HCT116 (cell line): ENCODE results near the gene CCDC183. TPM values are rescaled to one million over a fixed set of nuclear protein-coding genes. Genes with fewer than 3 reads are reported as not detected.

ENCODE experiments used
- ATAC-seq: fragments of 200-7000 bp; cut with Tn5 transposase; 2 replicates; pipeline ENCODE4 v1.9.1; 2020; ENCODE audit warnings: mild to moderate bottlenecking, moderate library complexity
- BruUV-seq: library from RNA; stranded (reverse); fragments of 400-500 nt; replicated peaks from 2 replicates; lab custom pipeline; 2021; lab: Mats Ljungman, UMichigan
- CTCF ChIA-PET: fragments of 300-600 bp; sonication (Branson Sonifier 250); formaldehyde crosslinking; loops from one replicate; lab custom pipeline; 2021; ENCODE audit warnings: antibody characterized with exemption; lab: Charles Lee
- POLR2A ChIA-PET: fragments of 300-600, 350-600 bp; sonication (Branson Sonifier 250); formaldehyde crosslinking; loops from one replicate; lab custom pipeline; 2021; ENCODE audit warnings: antibody characterized with exemption; lab: Charles Lee
- RAD21 ChIA-PET, 2 experiments: fragments of 300-600 bp; sonication (Branson Sonifier 250); formaldehyde crosslinking; loops; one replicate each; lab custom pipeline; 2023; ENCODE audit warnings: low total read pairs in 2 of 2; ENCODE audit not compliant: uncharacterized antibody in 2 of 2, unreplicated experiment in 2 of 2, low non-redundant PET in 1 of 2; lab: Charles Lee
- DNase-seq: peaks from one replicate; pipeline ENCODE4 v3.0.0-alpha.2; 2010; ENCODE audit warnings: low read depth, low spot score
- H2AFZ ChIP-seq: fragments of 200-600 bp; shearing (Covaris generic), sonication (generic); 2 replicates; pipeline ENCODE4 v1.6.1; 2017; ENCODE audit warnings: low read depth, mixed run types, mixed read lengths, antibody characterized with exemption, low read length; ENCODE audit not compliant: poor library complexity, severe bottlenecking
- H3K27ac ChIP-seq: 2 replicates; pipeline ENCODE4 v1.5.1; 2012; ENCODE audit warnings: low read depth, low read length
- H3K27me3 ChIP-seq: fragments of 200-600 bp; sonication (generic); 2 replicates; pipeline ENCODE4 v1.6.1; 2016; ENCODE audit warnings: mixed run types, low read length, mixed read lengths; ENCODE audit not compliant: insufficient read depth
- H3K36me3 ChIP-seq, 2 experiments: fragments of 200-500 bp in 1 of 2; fragments of 200-600 bp in 1 of 2; sonication (Bioruptor generic) in 1 of 2; sonication (generic) in 1 of 2; 2 replicates each; pipeline versions ENCODE4 v1.5.1 to v1.6.1; 2014 to 2016; ENCODE audit warnings: low read length in 2 of 2, inconsistent platforms in 1 of 2, mixed read lengths in 1 of 2, mixed run types in 1 of 2; ENCODE audit not compliant: insufficient read depth in 2 of 2, control insufficient read depth in 1 of 2
- H3K4me1 ChIP-seq, 2 experiments: fragments of 200-600 bp in 1 of 2; sonication (generic) in 1 of 2; 2 replicates each; pipeline versions ENCODE4 v1.5.1 to v1.6.1; 2012 to 2017; ENCODE audit warnings: low read length in 2 of 2, inconsistent platforms in 1 of 2, mild to moderate bottlenecking in 1 of 2, mixed read lengths in 1 of 2, mixed run types in 1 of 2, moderate library complexity in 1 of 2; ENCODE audit not compliant: insufficient read depth in 2 of 2, control insufficient read depth in 1 of 2
- H3K4me2 ChIP-seq: fragments of 200-600 bp; sonication (generic); 2 replicates; pipeline ENCODE4 v1.6.1; 2017; ENCODE audit warnings: mixed run types, low read length, mixed read lengths
- H3K4me3 ChIP-seq, 2 experiments: fragments of 200-600 bp in 1 of 2; sonication (generic) in 1 of 2; replicated peaks in 1 of 2; 2 replicates each; pipeline ENCODE4 v1.5.1; 2011 to 2016; ENCODE audit warnings: low read length in 2 of 2, control low read depth in 1 of 2, low read depth in 1 of 2, mild to moderate bottlenecking in 1 of 2, mixed read lengths in 1 of 2, mixed run types in 1 of 2
- H3K79me2 ChIP-seq: fragments of 200-600 bp; sonication (generic); 2 replicates; pipeline ENCODE4 v1.6.1; 2017; ENCODE audit warnings: mild to moderate bottlenecking, mixed run types, low read length, moderate library complexity, mixed read lengths; ENCODE audit not compliant: insufficient read depth
- H3K9ac ChIP-seq: fragments of 200-600 bp; sonication (generic); 2 replicates; pipeline ENCODE4 v1.6.1; 2016; ENCODE audit warnings: low read length, mixed read lengths
- H3K9me2 ChIP-seq: fragments of 200-600 bp; sonication (generic), shearing (Covaris generic); 2 replicates; pipeline ENCODE4 v1.6.1; 2017; ENCODE audit warnings: mixed run types, mild to moderate bottlenecking, moderate library complexity; ENCODE audit not compliant: insufficient read depth
- H3K9me3 ChIP-seq, 2 experiments: fragments of 200-500 bp in 1 of 2; fragments of 200-600 bp in 1 of 2; sonication (Bioruptor generic) in 1 of 2; sonication (generic) in 1 of 2; 2 replicates each; pipeline ENCODE4 v1.6.1; 2014 to 2017; ENCODE audit warnings: low read length in 2 of 2, mixed read lengths in 2 of 2, inconsistent platforms in 1 of 2, low read depth in 1 of 2, mild to moderate bottlenecking in 1 of 2, mixed run types in 1 of 2, moderate library complexity in 1 of 2; ENCODE audit not compliant: control insufficient read depth in 1 of 2, insufficient read depth in 1 of 2
- H4K20me1 ChIP-seq: fragments of 200-600 bp; sonication (generic), shearing (Covaris generic); 2 replicates; pipeline ENCODE4 v1.6.1; 2017; ENCODE audit warnings: mixed run types, mild to moderate bottlenecking, moderate library complexity; ENCODE audit not compliant: insufficient read depth
- CBX3 ChIP-seq: IDR thresholded peaks from 2 replicates; pipeline ENCODE4 v1.6.1; 2012; ENCODE audit warnings: low read depth
- ELF1 ChIP-seq: IDR thresholded peaks from 2 replicates; pipeline ENCODE4 v1.6.1; 2012; ENCODE audit warnings: low read depth, borderline replicate concordance
- FOSL1 ChIP-seq: IDR thresholded peaks from 2 replicates; pipeline ENCODE4 v1.6.1; 2012; ENCODE audit warnings: low read depth
- JUND ChIP-seq: IDR thresholded peaks from 2 replicates; pipeline ENCODE4 v1.6.1; 2012
- SRF ChIP-seq: IDR thresholded peaks from 2 replicates; pipeline ENCODE4 v1.6.1; 2012; ENCODE audit warnings: low read depth
- ZFX ChIP-seq: fragments of 450-650 bp; IDR thresholded peaks from 2 replicates; pipeline ENCODE4 v1.6.1; 2017
- ZNF274 ChIP-seq: fragments of 200-500 bp; sonication (Bioruptor generic); IDR thresholded peaks from 2 replicates; pipeline ENCODE4 v1.6.1; 2014; ENCODE audit warnings: mild to moderate bottlenecking, low read depth, low read length, inconsistent platforms
- intact Hi-C: fragments of 100-400 bp; cut with micrococcal nuclease; formaldehyde crosslinking; loops from 2 replicates; pipeline ENCODE4 v1.10.0; 2022
- total RNA-seq: library from RNA; stranded (reverse); gene quantifications from one replicate; pipeline ENCODE4 v1.2.1, GENCODE V29; 2021; ENCODE audit not compliant: unreplicated experiment
- TF ChIP-seq, protein P1 (sequence below): IDR thresholded peaks from 2 replicates; pipeline ENCODE4 v1.6.1; 2012; ENCODE audit warnings: low read depth

Gene CCDC183
- total RNA-seq, 1 experiment from 2014 or later = 2.8 TPM

DNA sequence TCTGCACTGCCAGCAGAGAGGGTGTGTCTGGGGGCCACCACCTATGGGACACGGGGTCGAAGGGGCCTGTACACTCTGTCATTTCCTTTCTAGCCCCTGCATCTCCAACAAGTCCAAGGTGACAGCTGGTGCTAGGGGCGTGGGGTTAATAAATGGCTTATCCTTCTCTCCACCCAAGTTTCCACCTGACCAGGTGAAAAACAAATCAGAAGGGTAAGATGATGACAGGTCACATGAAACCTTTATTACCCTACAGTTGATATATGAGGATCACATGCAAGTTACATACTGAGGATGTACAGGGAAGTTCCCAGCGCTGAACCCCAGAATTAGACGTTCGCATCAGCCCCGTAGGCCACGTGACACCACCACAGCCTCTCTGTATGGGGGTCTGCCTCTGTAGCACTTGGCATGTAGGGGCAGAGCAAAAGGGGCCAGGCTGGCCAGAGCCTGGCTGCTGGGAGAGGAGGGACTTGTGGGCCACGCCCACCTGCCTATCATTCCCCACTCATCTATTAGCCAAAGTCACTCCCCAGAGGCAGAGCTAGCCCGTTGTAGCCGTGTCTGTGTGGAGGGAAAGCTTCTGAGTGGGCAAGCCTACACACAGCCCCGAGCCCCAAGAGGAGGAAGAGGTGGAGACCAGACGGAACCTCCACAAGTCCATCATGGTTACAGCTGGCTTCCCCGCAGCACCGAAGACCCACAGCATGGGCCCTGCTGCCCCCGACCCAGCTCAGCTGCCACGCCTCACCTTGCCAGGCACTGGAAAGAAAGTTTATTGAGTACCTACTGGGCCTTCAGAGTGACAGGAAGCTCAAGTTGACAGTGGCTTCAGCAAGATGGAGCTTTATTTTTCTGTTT lies 2.8 kb upstream of the CCDC183 start:
- Histone ChIP-seq H3K36me3 (no peaks in the 10 kb centered on the region; a peak in 1 of 4 replicates), H3K4me2 (peak overlapping the region; percentile 94; the same call in 1 of the 2 replicates), H2AFZ (no peak overlapping the region), H3K9me2 (no peaks in the 10 kb centered on the region), H4K20me1 (no peaks in the 10 kb centered on the region), H3K9me3 (no peaks in the 10 kb centered on the region), H3K27me3 (no peaks in the 10 kb centered on the region), H3K79me2 (peaks cover 12% of the 10 kb centered on the region; the same call in 1 of the 2 replicates), H3K27ac (0 out of 2 replicates have a peak overlapping the region, but pooled peaks have one; percentile 11), H3K4me3 (no peak overlapping the region), H3K9ac (no peak overlapping the region), H3K4me1 (peaks cover 12 to 30% of the 10 kb centered on the region in 2 experiments; a peak in 3 of 4 replicates)
- ChIA-PET POLR2A (no interaction called here), CTCF (interaction anchor here (0.9 to 2.1 kb wide), 5 partner anchors 8 to 242 kb away, joined by 3 to 10 read pairs (median 4); partner anchors contain the start of gene AJM1), RAD21 (no interaction called here)
- TF ChIP-seq ZFX (no peak), SRF (no peak), ELF1 (no peak), JUND (no peak), CBX3 (no peak), ZNF274 (no peak), FOSL1 (no peak)
- TF ChIP-seq, protein P1, sequence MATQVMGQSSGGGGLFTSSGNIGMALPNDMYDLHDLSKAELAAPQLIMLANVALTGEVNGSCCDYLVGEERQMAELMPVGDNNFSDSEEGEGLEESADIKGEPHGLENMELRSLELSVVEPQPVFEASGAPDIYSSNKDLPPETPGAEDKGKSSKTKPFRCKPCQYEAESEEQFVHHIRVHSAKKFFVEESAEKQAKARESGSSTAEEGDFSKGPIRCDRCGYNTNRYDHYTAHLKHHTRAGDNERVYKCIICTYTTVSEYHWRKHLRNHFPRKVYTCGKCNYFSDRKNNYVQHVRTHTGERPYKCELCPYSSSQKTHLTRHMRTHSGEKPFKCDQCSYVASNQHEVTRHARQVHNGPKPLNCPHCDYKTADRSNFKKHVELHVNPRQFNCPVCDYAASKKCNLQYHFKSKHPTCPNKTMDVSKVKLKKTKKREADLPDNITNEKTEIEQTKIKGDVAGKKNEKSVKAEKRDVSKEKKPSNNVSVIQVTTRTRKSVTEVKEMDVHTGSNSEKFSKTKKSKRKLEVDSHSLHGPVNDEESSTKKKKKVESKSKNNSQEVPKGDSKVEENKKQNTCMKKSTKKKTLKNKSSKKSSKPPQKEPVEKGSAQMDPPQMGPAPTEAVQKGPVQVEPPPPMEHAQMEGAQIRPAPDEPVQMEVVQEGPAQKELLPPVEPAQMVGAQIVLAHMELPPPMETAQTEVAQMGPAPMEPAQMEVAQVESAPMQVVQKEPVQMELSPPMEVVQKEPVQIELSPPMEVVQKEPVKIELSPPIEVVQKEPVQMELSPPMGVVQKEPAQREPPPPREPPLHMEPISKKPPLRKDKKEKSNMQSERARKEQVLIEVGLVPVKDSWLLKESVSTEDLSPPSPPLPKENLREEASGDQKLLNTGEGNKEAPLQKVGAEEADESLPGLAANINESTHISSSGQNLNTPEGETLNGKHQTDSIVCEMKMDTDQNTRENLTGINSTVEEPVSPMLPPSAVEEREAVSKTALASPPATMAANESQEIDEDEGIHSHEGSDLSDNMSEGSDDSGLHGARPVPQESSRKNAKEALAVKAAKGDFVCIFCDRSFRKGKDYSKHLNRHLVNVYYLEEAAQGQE = no peak
- ATAC-seq (no peak), DNase-seq (no peak)
- BruUV-seq = no TSS peak
- intact Hi-C loops = no loop called here
